Ishikawa (cell line): ENCODE results near the gene SLC17A7.
A peak's percentile ranks its signal among the peaks of the same experiment; 100 is the strongest.

ENCODE experiments used
- CEBPB ChIP-seq: IDR thresholded peaks from 2 replicates; pipeline ENCODE4 v1.6.1; 2012
- CREB1 ChIP-seq: IDR thresholded peaks from 2 replicates; pipeline ENCODE4 v1.6.1; 2012; ENCODE audit warnings: low read depth
- EGR1 ChIP-seq: IDR thresholded peaks from 2 replicates; pipeline ENCODE4 v1.6.1; 2012
- EP300 ChIP-seq: IDR thresholded peaks from 2 replicates; pipeline ENCODE4 v1.6.1; 2012; ENCODE audit warnings: borderline replicate concordance
- FOXM1 ChIP-seq: IDR thresholded peaks from 2 replicates; pipeline ENCODE4 v1.6.1; 2012; ENCODE audit warnings: low read depth, borderline replicate concordance
- MAX ChIP-seq: IDR thresholded peaks from 2 replicates; pipeline ENCODE4 v1.6.1; 2012
- NFIC ChIP-seq: IDR thresholded peaks from 2 replicates; pipeline ENCODE4 v1.6.1; 2012
- RAD21 ChIP-seq: IDR thresholded peaks from 2 replicates; pipeline ENCODE4 v1.6.1; 2012; ENCODE audit warnings: low read depth
- REST ChIP-seq: IDR thresholded peaks from 2 replicates; pipeline ENCODE4 v1.6.1; 2012; ENCODE audit warnings: low read depth, mild to moderate bottlenecking
- TAF1 ChIP-seq: IDR thresholded peaks from 2 replicates; pipeline ENCODE4 v1.6.1; 2012; ENCODE audit warnings: low read depth, mild to moderate bottlenecking
- TCF12 ChIP-seq: IDR thresholded peaks from 2 replicates; pipeline ENCODE4 v1.6.1; 2012; ENCODE audit warnings: low read depth
- TEAD4 ChIP-seq: IDR thresholded peaks from 2 replicates; pipeline ENCODE4 v1.6.1; 2012
- USF1 ChIP-seq: IDR thresholded peaks from 2 replicates; pipeline ENCODE4 v1.6.1; 2012
- YY1 ChIP-seq: IDR thresholded peaks from 2 replicates; pipeline ENCODE4 v1.6.1; 2012; ENCODE audit warnings: low read depth
- ZBTB7A ChIP-seq: IDR thresholded peaks from 2 replicates; pipeline ENCODE4 v1.6.1; 2012; ENCODE audit warnings: low read depth

The SLC17A7 gene

GRCh38 chr19:49400029-49400428, 41.3 kb downstream of the SLC17A7 start:
- TF ChIP-seq TEAD4 (0 out of 2 replicates have a peak, but pooled peaks have one; percentile 26), CEBPB (peak; percentile 51; the same call in 1 of the 2 replicates), MAX (no peak)

GRCh38 chr19:49398931-49399330, 42.4 kb downstream of the SLC17A7 start:
- TF ChIP-seq ZBTB7A: no peak
- no peak for TF ChIP-seq FOXM1
- no peak for TF ChIP-seq TEAD4
- no peak for TF ChIP-seq EP300
- no peak for TF ChIP-seq TCF12

- TF ChIP-seq CEBPB (no peak), MAX (no peak), TCF12 (no peak), YY1 (no peak), EGR1 (no peak), USF1 (no peak), CREB1 (no peak), ZBTB7A (no peak), TAF1 (no peak), NFIC (no peak), FOXM1 (no peak), TEAD4 (no peak), RAD21 (no peak)
These were observed 43.2 kb downstream of the SLC17A7 start for GRCh38 chr19:49398001-49398615.

GRCh38 chr19:49396738-49397505, 44.4 kb downstream of the SLC17A7 start:
- no peak for TF ChIP-seq EGR1
- no peak for TF ChIP-seq TAF1
- no peak for TF ChIP-seq TEAD4
- no peak for TF ChIP-seq TCF12
- no peak for TF ChIP-seq FOXM1
- TF ChIP-seq NFIC: no peak
- no peak for TF ChIP-seq MAX
- no peak for TF ChIP-seq ZBTB7A
- no peak for TF ChIP-seq CREB1
- TF ChIP-seq REST: no peak
- no peak for TF ChIP-seq EP300
- TF ChIP-seq CEBPB: no peak
- no peak for TF ChIP-seq RAD21
- no peak for TF ChIP-seq YY1
- no peak for TF ChIP-seq USF1

GRCh38 chr19:49395581-49396407, 45.5 kb downstream of the SLC17A7 start:
- TF ChIP-seq CEBPB: peak; percentile 37
- TF ChIP-seq MAX: no peak

GRCh38 chr19:49393881-49394280, 47.4 kb downstream of the SLC17A7 start:
- TF ChIP-seq CREB1 (no peak), CEBPB (no peak), EGR1 (no peak), TEAD4 (no peak), EP300 (no peak), REST (no peak), USF1 (no peak), TAF1 (no peak), ZBTB7A (no peak), NFIC (no peak), MAX (no peak)
